HG03103 (cell line): ENCODE data around the gene CEP112.
"Not testable (repeated sequence)": the region's sequence is repeated elsewhere in the genome, so short reads cannot be mapped to it uniquely, and the experiment has no call there.

Experiments used
- ATAC-seq: cut with Tn5 transposase; IDR thresholded peaks from one replicate; pipeline ENCODE4 v1.9.1; 2021; ENCODE audit warnings: low read depth; ENCODE audit not compliant: unreplicated experiment

CEP112 gene

GRCh38 chr17:65711671-65712276 lies 480.2 kb downstream of the CEP112 start:
- no peak for ATAC-seq

- no peak for ATAC-seq
Observed at GRCh38 chr17:65707780-65708179, 484.2 kb downstream of the CEP112 start.

DNA sequence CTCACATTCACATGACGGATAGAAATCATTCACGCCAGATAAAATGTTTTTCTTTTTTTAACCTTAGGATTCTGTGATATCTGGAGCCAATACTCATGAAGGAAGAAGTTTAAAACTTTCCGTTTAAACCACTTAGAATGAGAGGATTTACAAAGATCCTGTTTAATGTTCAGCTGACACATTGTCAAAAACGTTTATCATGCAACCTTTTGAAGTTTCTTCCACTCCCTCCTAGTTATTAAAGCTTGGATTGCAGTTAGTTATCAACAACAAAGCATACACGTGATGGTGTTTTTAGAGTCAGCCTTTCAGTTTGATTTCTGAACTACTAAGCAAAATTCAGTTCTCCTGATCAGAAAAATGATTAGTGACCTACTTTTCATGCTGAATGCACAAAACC lies 487.2 kb downstream of the CEP112 start:
- ATAC-seq = no peak

DNA sequence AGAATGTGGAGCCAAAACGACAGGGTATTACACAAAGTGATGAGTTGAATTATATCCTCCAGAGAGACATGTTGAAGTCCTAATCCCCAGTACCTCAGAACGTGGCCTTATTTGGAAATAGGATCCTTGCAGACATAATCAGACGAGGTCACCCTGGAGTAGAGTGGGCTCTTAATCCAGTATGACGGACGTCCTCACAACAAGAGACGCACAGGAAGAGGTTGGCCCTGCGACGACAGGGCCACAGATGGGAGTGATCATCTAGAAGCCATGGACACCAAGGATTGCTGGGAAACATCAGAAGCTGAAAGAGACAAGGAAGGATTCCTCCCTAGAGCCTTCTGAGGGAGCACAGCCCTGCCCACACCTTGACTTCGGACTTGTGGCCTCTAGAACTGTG lies 488.0 kb downstream of the CEP112 start:
- ATAC-seq = no peak

DNA sequence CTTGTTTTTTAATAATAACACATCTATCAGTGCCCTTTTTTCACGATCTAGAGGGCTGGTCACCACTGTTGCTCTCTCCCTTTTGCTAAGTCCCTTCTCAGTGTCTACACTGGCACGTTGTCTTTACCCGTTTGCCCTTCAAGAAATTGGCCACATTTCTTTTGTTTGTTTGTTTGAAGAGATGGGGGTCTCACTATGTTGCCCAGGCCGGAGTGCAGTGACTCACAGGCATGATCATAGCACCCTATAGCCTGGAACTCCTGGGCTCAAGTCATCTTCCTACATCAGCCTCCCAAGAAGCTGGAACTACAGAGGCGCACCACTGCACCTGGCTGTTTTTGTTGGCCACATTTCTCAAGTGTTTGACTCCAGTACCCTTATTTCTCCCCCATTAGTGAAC lies 492.5 kb downstream of the CEP112 start:
- no peak for ATAC-seq

GRCh38 chr17:65698381-65699061 lies 493.4 kb downstream of the CEP112 start:
- ATAC-seq = no peak

GRCh38 chr17:65697661-65698060 lies 494.3 kb downstream of the CEP112 start:
- ATAC-seq = no peak

DNA sequence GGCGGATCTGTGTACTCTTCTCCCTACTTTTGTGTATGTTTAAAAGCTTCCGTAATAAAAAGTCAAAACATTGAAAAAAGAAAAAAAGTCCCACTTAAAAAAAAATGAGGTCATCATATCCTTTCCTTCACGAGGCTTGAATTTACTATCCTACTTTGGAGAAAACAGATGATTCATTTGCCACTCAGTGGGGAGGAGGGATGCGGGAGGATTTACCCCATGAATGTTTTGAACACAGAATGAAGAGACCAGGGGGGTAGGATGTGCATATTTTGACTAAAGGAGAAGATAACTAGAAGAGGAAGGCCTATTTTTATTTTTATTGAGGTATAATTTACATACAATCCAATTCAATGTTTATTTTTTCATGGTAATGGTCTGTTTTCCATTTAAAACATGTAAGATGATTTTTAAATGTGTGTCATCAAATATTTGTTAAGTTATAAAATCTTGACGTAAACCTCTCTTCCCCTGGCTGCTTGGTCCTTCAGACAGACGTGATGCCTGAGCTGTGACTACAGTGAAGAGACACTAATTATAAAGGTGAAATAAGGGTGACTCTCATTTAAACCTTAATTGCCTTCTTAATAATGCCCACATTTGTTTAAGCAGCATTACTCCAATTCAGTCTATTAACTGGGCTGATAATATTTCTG lies 495.1 kb downstream of the CEP112 start:
- ATAC-seq = no peak

GRCh38 chr17:65694601-65695000 lies 497.3 kb downstream of the CEP112 start:
- ATAC-seq = no peak

- no peak for ATAC-seq
Observed at GRCh38 chr17:65690626-65691310, 501.2 kb downstream of the CEP112 start.

DNA sequence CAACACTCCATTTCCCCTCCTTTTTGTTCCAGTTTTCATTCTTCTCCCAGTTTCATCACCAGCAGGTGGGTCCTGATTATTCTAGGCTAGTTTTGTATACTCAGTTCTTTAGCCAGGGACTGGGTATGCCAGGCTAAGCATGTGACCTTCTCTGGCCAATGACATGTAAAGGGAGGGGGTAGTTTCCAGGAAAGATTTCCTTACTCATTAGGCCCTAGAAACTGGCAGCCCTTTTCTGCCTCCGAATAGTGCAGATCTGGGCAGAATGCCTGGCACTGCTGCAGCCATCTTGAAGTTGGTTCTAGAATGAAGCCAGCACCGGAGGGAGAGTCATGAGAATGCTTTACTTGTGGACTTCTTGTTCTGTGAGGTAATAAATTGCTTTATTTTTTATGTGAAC lies 503.6 kb downstream of the CEP112 start:
- ATAC-seq = no peak

GRCh38 chr17:65685110-65685509 lies 506.8 kb downstream of the CEP112 start:
- no peak for ATAC-seq

GRCh38 chr17:65684631-65685030 lies 507.3 kb downstream of the CEP112 start:
- ATAC-seq = no peak

- no peak for ATAC-seq
Observed at GRCh38 chr17:65683428-65683827, 508.5 kb downstream of the CEP112 start.

- not testable (repeated sequence) for ATAC-seq
Observed at GRCh38 chr17:65681763-65682162, 510.2 kb downstream of the CEP112 start.

- no peak for ATAC-seq
Observed at GRCh38 chr17:65679165-65679845, 512.6 kb downstream of the CEP112 start.

DNA sequence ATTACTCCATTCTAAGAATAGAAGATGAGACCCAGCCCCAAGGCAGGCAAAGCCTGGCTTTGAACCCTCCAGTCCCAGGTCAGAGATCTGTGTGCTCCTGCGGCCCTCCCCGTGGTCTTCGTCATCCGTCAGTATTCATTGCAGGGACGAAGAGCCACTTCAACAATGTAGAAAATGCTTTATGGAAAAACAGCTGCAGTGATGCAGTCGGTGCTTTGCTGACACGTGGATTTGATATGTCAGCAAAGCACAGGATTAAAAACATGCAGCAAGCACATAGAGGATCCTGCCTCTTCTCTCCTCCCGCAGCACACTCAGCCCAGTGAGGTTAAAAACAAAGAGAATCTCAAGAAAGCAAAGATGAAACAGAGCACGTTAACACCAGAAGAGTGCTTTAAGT lies 513.4 kb downstream of the CEP112 start:
- ATAC-seq = no peak

DNA sequence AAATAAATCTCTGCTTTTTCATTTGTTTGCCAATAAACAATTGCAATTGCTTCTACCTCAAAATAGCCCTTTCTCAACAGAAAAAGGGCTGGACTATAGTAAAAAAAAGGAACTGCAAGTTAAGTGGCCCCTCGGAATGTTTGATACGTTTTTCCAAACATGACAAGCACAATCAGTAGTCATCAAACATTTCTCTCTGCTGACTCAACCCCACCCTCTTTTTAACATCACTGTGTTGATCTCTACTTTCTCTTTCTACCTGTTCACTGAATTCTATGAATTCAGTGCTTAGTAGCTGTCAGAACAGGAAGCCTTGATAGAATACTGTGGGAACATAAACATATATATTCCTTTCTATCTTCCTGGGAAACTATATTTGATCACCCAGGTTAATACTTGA lies 514.0 kb downstream of the CEP112 start:
- no peak for ATAC-seq

- ATAC-seq = no peak
Observed at GRCh38 chr17:65674246-65675045, 517.5 kb downstream of the CEP112 start.
